ENCODE results near the gene CCDC137. TPM values are rescaled to one million over a fixed set of nuclear protein-coding genes. Genes with fewer than 3 reads are reported as not detected.
A peak's percentile ranks its signal among the peaks of the same experiment; 100 is the strongest.

The CCDC137 gene
- total and polyA plus RNA-seq, 2 experiments from 2014 or later: 16.9 to 23.4 TPM

DNA sequence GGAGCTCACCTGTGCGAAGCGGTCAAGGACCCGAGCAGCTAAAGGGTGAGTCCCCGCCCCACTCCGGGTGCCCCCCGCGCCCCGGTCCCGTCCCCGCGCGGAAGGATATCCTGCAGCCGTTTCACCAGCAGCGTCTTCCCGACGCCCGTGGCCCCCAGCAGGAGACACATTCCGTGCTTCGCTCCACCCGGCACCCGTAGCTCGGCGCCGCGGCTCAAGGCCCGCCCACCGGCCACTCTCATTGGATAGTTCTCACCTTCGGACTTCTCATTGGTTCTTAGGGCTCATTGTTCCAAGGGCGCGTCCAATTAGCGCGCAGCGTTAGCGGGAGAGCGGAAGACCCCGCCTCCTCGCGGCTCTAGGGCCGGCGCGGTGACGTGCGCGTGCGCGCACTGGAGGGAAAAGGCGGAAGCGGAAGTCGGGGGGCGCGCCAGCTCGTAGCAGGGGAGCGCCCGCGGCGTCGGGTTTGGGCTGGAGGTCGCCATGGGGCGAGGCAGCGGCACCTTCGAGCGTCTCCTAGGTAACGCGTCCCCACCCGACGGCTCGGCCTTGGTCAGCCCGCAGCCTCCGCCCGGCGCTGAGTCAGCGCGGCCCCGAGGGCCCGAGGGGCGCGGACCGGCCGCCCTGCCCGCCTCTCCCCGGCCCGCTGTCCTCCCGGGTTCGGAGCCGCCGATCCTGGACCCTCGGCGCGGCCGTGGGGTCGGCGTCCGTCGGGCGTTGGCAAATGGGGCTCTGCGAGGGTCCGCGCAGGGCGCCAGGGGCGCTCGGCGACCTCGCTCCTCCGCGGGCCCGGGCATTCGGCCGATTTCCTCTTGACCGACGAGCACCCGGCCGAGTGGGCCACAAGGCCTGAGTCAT lies 17.3 kb downstream of the CCDC137 start, which contains the start of the genes ARL16 and HGS:
Gene ARL16, minus strand, starts transcription at position 214 of the 858 bp plus-strand sequence. Its CDS starts 44 bp downstream, at position 170.
Gene HGS, plus strand, starts transcription at position 428 of the 858 bp plus-strand sequence. Its CDS starts 56 bp downstream, at position 484.
- Histone ChIP-seq H3K4me3 (peak within 1 kb of the TSS; percentile 87), H3K36me3 (peaks cover 14% of the 10 kb centered on the region), H3K9me3 (ENCODE audit: low read depth) (no peaks in the 10 kb centered on the region), H3K4me1 (ENCODE audit: low read depth) (peaks cover 12% of the 10 kb centered on the region), H3K27me3 (no peaks in the 10 kb centered on the region), H3K27ac (peak within 1 kb of the TSS; percentile 81)
- TF ChIP-seq, protein P1, sequence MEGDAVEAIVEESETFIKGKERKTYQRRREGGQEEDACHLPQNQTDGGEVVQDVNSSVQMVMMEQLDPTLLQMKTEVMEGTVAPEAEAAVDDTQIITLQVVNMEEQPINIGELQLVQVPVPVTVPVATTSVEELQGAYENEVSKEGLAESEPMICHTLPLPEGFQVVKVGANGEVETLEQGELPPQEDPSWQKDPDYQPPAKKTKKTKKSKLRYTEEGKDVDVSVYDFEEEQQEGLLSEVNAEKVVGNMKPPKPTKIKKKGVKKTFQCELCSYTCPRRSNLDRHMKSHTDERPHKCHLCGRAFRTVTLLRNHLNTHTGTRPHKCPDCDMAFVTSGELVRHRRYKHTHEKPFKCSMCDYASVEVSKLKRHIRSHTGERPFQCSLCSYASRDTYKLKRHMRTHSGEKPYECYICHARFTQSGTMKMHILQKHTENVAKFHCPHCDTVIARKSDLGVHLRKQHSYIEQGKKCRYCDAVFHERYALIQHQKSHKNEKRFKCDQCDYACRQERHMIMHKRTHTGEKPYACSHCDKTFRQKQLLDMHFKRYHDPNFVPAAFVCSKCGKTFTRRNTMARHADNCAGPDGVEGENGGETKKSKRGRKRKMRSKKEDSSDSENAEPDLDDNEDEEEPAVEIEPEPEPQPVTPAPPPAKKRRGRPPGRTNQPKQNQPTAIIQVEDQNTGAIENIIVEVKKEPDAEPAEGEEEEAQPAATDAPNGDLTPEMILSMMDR (IDR thresholded peaks at IDR 0.05; ENCODE audit: low read depth, low read length): no peak
- peak; percentile 99 for DNase-seq (ENCODE audit: low read depth in 1 of 2, low spot score in 1 of 2)

DNA sequence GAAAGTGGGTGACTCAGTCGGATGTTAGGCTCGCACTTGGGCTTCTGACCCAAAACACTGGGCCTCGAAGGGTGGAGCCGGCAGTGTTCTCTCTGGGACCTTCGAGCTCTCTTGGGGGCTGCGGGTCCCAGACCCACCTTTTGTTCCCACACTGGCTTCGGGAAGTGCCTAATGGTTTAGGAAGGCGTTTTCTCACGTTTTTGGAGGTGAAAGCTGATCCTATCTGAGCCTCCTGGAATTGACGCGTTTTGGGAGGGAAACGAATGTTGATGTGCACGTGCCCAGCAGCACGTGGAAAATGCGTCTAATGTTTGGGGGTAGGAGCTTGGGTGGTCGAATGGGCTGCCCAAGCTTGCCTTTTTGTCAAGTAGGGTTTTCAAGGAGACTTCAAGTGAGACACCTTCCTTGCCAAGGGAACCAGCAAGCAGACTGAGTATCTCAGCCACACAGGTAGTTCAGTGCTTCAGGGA lies 17.9 kb downstream of the CCDC137 start:
- TF ChIP-seq, protein P1 (IDR thresholded peaks at IDR 0.05; ENCODE audit: low read depth, low read length): no peak
- no peak for DNase-seq (ENCODE audit: low read depth in 1 of 2, low spot score in 1 of 2)
- H3K4me3 ChIP-seq: peak overlapping the region; percentile 87
- peaks cover 12% of the 10 kb centered on the region for H3K4me1 ChIP-seq (ENCODE audit: low read depth)
- peak overlapping the region; percentile 40 for H3K27ac ChIP-seq
- H3K9me3 ChIP-seq (ENCODE audit: low read depth): no peaks in the 10 kb centered on the region
- no peaks in the 10 kb centered on the region for H3K27me3 ChIP-seq
- peaks cover 21% of the 10 kb centered on the region for H3K36me3 ChIP-seq

DNA sequence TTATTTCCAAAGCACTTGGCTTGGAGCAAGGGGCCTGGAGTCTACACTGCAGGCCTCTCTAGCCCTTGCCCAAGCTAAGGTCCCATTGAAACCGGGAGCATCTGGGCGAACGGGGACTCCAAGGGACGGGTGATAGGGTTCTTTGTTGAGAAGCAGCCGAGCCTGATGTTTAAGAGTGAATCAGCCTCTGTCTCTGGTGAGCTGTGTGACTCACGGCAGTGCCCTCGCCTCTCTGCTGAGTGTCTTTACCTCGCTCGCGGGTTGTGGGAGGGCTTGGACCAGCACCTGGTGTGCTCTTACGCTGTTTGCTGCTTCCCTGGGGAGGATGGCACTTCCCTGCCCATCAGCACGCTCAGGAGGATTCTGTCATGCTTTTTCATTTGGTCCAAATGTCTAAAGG lies 18.6 kb downstream of the CCDC137 start:
- TF ChIP-seq, protein P1 (IDR thresholded peaks at IDR 0.05; ENCODE audit: low read depth, low read length): no peak
- H3K4me3 ChIP-seq: peak overlapping the region; percentile 87
- H3K36me3 ChIP-seq: peaks cover 22% of the 10 kb centered on the region

DNA sequence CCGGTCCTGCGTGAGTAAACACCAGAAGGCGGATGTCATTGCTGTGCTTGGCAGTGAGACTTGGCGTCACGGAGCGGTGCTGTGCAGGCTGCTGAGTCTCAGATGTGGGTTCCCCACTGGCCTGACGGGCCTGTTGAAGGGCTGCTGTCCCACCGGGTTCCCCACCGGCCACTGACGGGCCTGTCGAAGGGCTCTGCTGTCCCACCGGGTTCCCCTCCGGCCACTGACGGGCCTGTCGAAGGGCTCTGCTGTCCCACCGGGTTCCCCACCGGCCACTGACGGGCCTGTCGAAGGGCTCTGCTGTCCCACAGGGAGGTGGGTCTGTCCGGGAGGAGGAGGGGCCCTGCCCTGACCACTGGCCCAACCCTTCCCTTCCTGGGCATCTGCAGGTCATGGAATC lies 20.1 kb downstream of the CCDC137 start:
- TF ChIP-seq, protein P1 (IDR thresholded peaks at IDR 0.05; ENCODE audit: low read depth, low read length): no peak
- H3K36me3 ChIP-seq: peaks cover 27% of the 10 kb centered on the region

More for the DNA sequence above, 18.6 kb downstream of the CCDC137 start:
- DNase-seq (ENCODE audit: low read depth in 1 of 2, low spot score in 1 of 2): peak in 1 of 2 donors; percentile 29
- peaks cover 12% of the 10 kb centered on the region for H3K4me1 ChIP-seq (ENCODE audit: low read depth)
- H3K27ac ChIP-seq: no peak overlapping the region
- H3K9me3 ChIP-seq (ENCODE audit: low read depth): no peaks in the 10 kb centered on the region
- H3K27me3 ChIP-seq: no peaks in the 10 kb centered on the region

DNA sequence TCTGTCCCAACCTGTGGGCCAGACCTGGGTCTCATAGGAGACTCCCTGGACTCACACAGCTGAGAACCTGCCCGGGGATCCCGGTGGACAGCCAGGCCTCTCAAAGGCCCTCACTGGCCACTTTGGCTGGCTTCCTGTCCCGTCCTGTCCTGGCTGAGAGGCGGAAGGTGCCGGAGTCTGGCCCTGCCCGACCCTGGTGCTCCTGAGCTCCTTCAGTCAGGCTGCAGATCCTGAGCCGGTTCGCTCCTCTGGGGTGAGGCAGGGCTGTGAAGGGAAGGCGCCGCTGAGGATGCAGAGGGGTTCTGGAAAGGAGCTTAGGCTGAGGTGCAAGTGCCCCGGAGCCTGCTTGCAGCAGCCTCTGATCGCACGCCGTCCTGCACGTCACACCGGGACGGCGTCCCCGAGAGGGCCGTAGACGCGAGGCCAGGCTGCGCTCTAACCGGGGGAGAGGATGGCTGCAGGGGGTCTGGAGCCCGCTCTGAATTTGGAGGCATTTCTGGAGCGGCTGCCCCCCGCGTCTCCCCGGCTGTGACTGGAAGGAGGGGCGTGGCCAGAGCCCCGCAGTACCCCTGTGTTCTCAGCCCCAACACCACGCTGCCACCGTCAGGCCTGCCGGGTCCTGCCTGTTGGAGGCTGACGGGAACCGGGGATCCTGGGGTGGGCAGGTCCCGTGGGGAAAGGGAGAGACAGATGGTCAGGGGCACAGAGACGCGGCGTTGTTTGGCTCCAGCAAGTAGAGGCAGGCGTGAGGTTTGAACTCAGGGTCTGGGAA lies 21.4 kb downstream of the CCDC137 start:
- TF ChIP-seq, protein P1 (IDR thresholded peaks at IDR 0.05; ENCODE audit: low read depth, low read length): no peak
- no peak for DNase-seq (ENCODE audit: low read depth in 1 of 2, low spot score in 1 of 2)
- peaks cover 8% of the 10 kb centered on the region for H3K4me1 ChIP-seq (ENCODE audit: low read depth)
- no peaks in the 10 kb centered on the region for H3K9me3 ChIP-seq (ENCODE audit: low read depth)
- H3K27ac ChIP-seq: no peak overlapping the region
- H3K4me3 ChIP-seq: no peak overlapping the region
- H3K27me3 ChIP-seq: no peaks in the 10 kb centered on the region
- H3K36me3 ChIP-seq: peaks cover 27% of the 10 kb centered on the region

More for the DNA sequence above, 20.1 kb downstream of the CCDC137 start:
- Histone ChIP-seq H3K27ac (no peak overlapping the region), H3K9me3 (ENCODE audit: low read depth) (no peaks in the 10 kb centered on the region), H3K4me3 (no peak overlapping the region), H3K27me3 (no peaks in the 10 kb centered on the region), H3K4me1 (ENCODE audit: low read depth) (peaks cover 12% of the 10 kb centered on the region)
- no peak for DNase-seq (ENCODE audit: low read depth in 1 of 2, low spot score in 1 of 2)

All from cardiac muscle cell (in vitro differentiated cells and primary cell).